IMR-90 (cell line): ENCODE data around the gene ZSCAN10. TPM values are rescaled to one million over a fixed set of nuclear protein-coding genes. Genes with fewer than 3 reads are reported as not detected.
"Not testable (repeated sequence)": the region's sequence is repeated elsewhere in the genome, so short reads cannot be mapped to it uniquely, and the experiment has no call there.

Experiments
- ATAC-seq: fragments of 200-7000 bp; cut with Tn5 transposase; 2 replicates; pipeline ENCODE4 v1.9.1; 2020; ENCODE audit warnings: low read depth, mild to moderate bottlenecking, moderate library complexity
- BruUV-seq: library from RNA; stranded (reverse); fragments of 400-500 nt; replicated peaks from 2 replicates; lab custom pipeline; 2021; lab: Mats Ljungman, UMichigan
- CTCF ChIA-PET: fragments of 300-600 bp; formaldehyde crosslinking; extraction: SDS; loops from one replicate; lab custom pipeline; 2021; ENCODE audit warnings: antibody characterized with exemption; lab: Yijun Ruan, JAX
- POLR2A ChIA-PET: fragments of 300-600 bp; sonication (Branson Sonifier 250); formaldehyde crosslinking; loops from one replicate; lab custom pipeline; 2022; ENCODE audit warnings: antibody characterized with exemption; ENCODE audit not compliant: unreplicated experiment; lab: Charles Lee
- DNase-seq: peaks from one replicate; pipeline ENCODE4 v3.0.0; 2013
- H2AFZ ChIP-seq: replicated peaks from 2 replicates; pipeline ENCODE3; 2013; ENCODE audit warnings: low read length, mild to moderate bottlenecking; ENCODE audit not compliant: poor library complexity
- H2AK5ac ChIP-seq: 2 replicates; pipeline ENCODE4 v1.6.1; 2013; ENCODE audit warnings: low read depth, low read length, inconsistent platforms
- H2AK9ac ChIP-seq: replicated peaks from 2 replicates; pipeline ENCODE3; 2013; ENCODE audit warnings: mild to moderate bottlenecking, low read depth, low read length, moderate library complexity; ENCODE audit not compliant: poor library complexity
- H2BK120ac ChIP-seq: 2 replicates; pipeline ENCODE4 v1.6.1; 2013; ENCODE audit warnings: low read depth, low read length, inconsistent platforms
- H2BK15ac ChIP-seq: 3 replicates; pipeline ENCODE4 v1.6.1; 2013; ENCODE audit warnings: low read depth, low read length, inconsistent platforms
- H2BK20ac ChIP-seq: 2 replicates; pipeline ENCODE4 v1.6.1; 2013; ENCODE audit warnings: low read depth, mild to moderate bottlenecking, inconsistent platforms, low read length, moderate library complexity
- H2BK5ac ChIP-seq: 2 replicates; pipeline ENCODE4 v1.6.1; 2013; ENCODE audit warnings: mild to moderate bottlenecking, low read depth, low read length, inconsistent platforms; ENCODE audit not compliant: poor library complexity, severe bottlenecking
- H3K14ac ChIP-seq: replicated peaks from 2 replicates; pipeline ENCODE4 v1.6.1; 2013; ENCODE audit warnings: low read depth, low read length, inconsistent platforms
- H3K18ac ChIP-seq: 2 replicates; pipeline ENCODE4 v1.6.1; 2013; ENCODE audit warnings: low read depth, low read length, control low read depth
- H3K23ac ChIP-seq: 2 replicates; pipeline ENCODE4 v1.6.1; 2013; ENCODE audit warnings: low read depth, low read length, inconsistent platforms
- H3K27ac ChIP-seq: 2 replicates; pipeline ENCODE4 v1.5.1; 2013; ENCODE audit warnings: mild to moderate bottlenecking, control low read depth, low read length; ENCODE audit not compliant: insufficient read depth
- H3K27me3 ChIP-seq: 2 replicates; pipeline ENCODE4 v1.6.1; 2013; ENCODE audit warnings: low read length; ENCODE audit not compliant: control insufficient read depth, insufficient read depth
- H3K36me3 ChIP-seq: 2 replicates; pipeline ENCODE4 v1.6.1; 2013; ENCODE audit warnings: low read length, mixed read lengths; ENCODE audit not compliant: control insufficient read depth, insufficient read depth
- H3K4ac ChIP-seq: 2 replicates; pipeline ENCODE4 v1.6.1; 2013; ENCODE audit warnings: low read depth, low read length, inconsistent platforms
- H3K4me1 ChIP-seq: 2 replicates; pipeline ENCODE4 v1.6.1; 2013; ENCODE audit warnings: low read length, mixed read lengths; ENCODE audit not compliant: control insufficient read depth, insufficient read depth
- H3K4me2 ChIP-seq: 2 replicates; pipeline ENCODE4 v1.6.1; 2013; ENCODE audit warnings: low read depth, mild to moderate bottlenecking, control low read depth, low read length, moderate library complexity
- H3K4me3 ChIP-seq: 2 replicates; pipeline ENCODE4 v1.5.1; 2013; ENCODE audit warnings: low read depth, mild to moderate bottlenecking, control low read depth, low read length, moderate library complexity; ENCODE audit not compliant: insufficient read depth
- H3K56ac ChIP-seq: 2 replicates; pipeline ENCODE4 v1.6.1; 2013; ENCODE audit warnings: low read length, inconsistent platforms; ENCODE audit not compliant: insufficient read depth; ENCODE audit errors: extremely low read depth
- H3K79me1 ChIP-seq, 2 experiments: 2 replicates each; pipeline ENCODE4 v1.6.1; 2013; ENCODE audit warnings: low read length in 2 of 2, inconsistent platforms in 1 of 2, low read depth in 1 of 2
- H3K9ac ChIP-seq: 2 replicates; pipeline ENCODE4 v1.6.1; 2013; ENCODE audit warnings: low read depth, low read length, control low read depth
- H3K9me1 ChIP-seq: 2 replicates; pipeline ENCODE4 v1.6.1; 2013; ENCODE audit warnings: low read length, inconsistent platforms; ENCODE audit not compliant: insufficient read depth
- H3K9me3 ChIP-seq: 2 replicates; pipeline ENCODE4 v1.6.1; 2013; ENCODE audit warnings: low read length; ENCODE audit not compliant: control insufficient read depth, insufficient read depth
- H4K20me1 ChIP-seq: 2 replicates; pipeline ENCODE4 v1.6.1; 2013; ENCODE audit warnings: low read length, inconsistent platforms; ENCODE audit not compliant: insufficient read depth
- H4K5ac ChIP-seq: 2 replicates; pipeline ENCODE4 v1.6.1; 2013; ENCODE audit warnings: mild to moderate bottlenecking, low read depth, low read length, control low read depth
- H4K8ac ChIP-seq, 2 experiments: 2 replicates each; pipeline ENCODE4 v1.6.1; 2013; ENCODE audit warnings: low read depth in 2 of 2, low read length in 2 of 2, control low read depth in 1 of 2, inconsistent platforms in 1 of 2
- H4K91ac ChIP-seq: 2 replicates; pipeline ENCODE4 v1.6.1; 2013; ENCODE audit warnings: low read depth, low read length, inconsistent platforms; ENCODE audit not compliant: insufficient read depth
- WGBS, 2 experiments: methylation state at CpG; one replicate each; pipeline versions ENCODE4 v1.1.5 to v1.1.7; 2013; ENCODE audit warnings: missing lambda C conversion rate in 2 of 2; ENCODE audit not compliant: insufficient read length in 1 of 2; ENCODE audit errors: extremely low coverage in 2 of 2; 5-methylcytosine and 5-hydroxymethylcytosine counted together
- dilution Hi-C: fragments of 300-500 bp; cut with HindIII; formaldehyde crosslinking; loops from one replicate; pipeline ENCODE4 v1.14.3; 2018; ENCODE audit warnings: low sequenced_read_pairs; ENCODE audit not compliant: unreplicated experiment
- in situ Hi-C: fragments of 300-500 bp; cut with MboI; formaldehyde crosslinking; loops from 3 replicates; pipeline ENCODE4 v1.14.3; 2019; ENCODE audit warnings: low sequenced_read_pairs, inconsistent platforms, mixed read lengths
- intact Hi-C: fragments of 100-400 bp; cut with micrococcal nuclease; formaldehyde crosslinking; loops from 2 replicates; pipeline ENCODE4 v1.10.0; 2022
- polyA plus RNA-seq, 3 experiments: library from polyadenylated mRNA; depleted of rRNA; stranded (reverse); fragments of >200 nt; gene quantifications; 2 replicates each; pipeline ENCODE4 v1.2.3, GENCODE V29; 2012; ENCODE audit warnings: low replicate concordance in 1 of 3
- total RNA-seq: library from RNA; depleted of rRNA; stranded (reverse); fragments of >200 nt; gene quantifications from 2 replicates; pipeline ENCODE4 v1.2.3, GENCODE V29; 2012
- TF ChIP-seq, protein P1 (sequence below): fragments of 150-350 bp; IDR thresholded peaks from 2 replicates; pipeline ENCODE4 v1.6.1; 2016; ENCODE audit warnings: low read depth, mild to moderate bottlenecking, low read length, moderate library complexity, borderline replicate concordance

ZSCAN10 gene
- total and polyA plus RNA-seq, 2 of the 4 experiments (the other 2 are of a cell fraction): not detected

DNA sequence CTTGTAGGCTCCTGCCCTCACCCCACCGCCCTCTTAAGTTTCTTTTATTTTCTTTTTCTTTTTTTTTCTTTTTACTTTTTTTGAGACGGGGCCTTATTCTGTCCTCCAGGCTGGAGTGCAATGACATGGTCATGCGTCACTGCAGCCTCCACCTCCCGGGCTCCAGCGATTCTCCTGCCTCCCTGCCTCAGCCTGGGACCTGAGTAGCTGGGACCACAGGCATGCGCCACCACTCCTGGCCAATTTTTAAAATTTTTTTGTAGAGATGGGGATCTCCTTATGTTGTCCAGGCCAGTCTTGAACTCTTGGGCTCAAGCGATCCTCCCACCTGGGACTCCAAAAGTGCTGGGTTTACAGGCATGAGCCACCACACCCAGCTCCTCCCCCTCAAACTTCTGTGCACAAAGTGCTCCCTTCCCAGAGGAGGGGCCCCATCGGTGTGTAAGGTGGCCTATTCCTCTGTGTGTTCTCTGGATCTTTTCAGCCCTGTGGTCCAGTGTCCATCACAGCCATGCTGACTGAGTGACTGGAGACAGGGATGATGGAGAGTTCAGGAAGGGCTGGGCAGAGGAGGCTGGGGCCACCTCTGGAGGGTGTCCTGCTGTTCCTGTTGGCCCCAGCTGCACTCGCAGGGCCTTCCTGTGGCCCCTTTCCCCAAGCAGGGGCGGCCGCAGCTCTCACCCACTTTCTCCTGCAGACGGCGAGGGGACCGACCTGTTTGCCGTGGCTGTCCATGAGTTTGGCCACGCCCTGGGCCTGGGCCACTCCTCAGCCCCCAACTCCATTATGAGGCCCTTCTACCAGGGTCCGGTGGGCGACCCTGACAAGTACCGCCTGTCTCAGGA lies 42.5 kb downstream of the ZSCAN10 start (continued):
- TF ChIP-seq, protein P1, sequence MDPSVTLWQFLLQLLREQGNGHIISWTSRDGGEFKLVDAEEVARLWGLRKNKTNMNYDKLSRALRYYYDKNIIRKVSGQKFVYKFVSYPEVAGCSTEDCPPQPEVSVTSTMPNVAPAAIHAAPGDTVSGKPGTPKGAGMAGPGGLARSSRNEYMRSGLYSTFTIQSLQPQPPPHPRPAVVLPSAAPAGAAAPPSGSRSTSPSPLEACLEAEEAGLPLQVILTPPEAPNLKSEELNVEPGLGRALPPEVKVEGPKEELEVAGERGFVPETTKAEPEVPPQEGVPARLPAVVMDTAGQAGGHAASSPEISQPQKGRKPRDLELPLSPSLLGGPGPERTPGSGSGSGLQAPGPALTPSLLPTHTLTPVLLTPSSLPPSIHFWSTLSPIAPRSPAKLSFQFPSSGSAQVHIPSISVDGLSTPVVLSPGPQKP: no peak

DNA sequence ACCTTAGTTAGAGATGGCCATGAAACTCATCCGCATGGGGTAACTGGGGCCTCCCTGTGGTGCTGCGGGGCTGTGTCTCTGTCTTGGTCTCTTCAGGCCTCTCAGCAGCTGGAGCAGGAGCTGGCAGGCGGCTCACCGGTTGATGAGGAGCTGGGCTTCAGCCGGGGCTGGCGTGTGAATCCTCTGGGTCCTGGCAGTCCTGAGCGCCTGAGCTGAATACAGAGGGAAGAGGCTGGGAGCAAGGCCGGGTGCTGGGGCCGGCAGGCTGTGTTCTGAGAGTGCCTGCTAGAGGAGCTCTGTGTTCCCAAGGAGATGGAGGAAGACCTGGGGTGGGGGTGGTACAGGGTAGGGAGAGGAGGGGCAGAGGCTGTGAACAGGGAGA lies 43.4 kb downstream of the ZSCAN10 start:
- H3K9me1 ChIP-seq, CTCF ChIA-PET, H2AK9ac ChIP-seq, H3K56ac ChIP-seq, ATAC-seq, H3K27ac ChIP-seq, in situ Hi-C loops, H4K5ac ChIP-seq, H2BK5ac ChIP-seq, POLR2A ChIA-PET, H4K91ac ChIP-seq, BruUV-seq, H3K4ac ChIP-seq, H2BK20ac ChIP-seq, H2AFZ ChIP-seq, DNase-seq, H4K20me1 ChIP-seq, H2AK5ac ChIP-seq, H4K8ac ChIP-seq, H3K27me3 ChIP-seq, intact Hi-C loops, H3K4me2 ChIP-seq, dilution Hi-C loops, H2BK120ac ChIP-seq, H3K4me3 ChIP-seq, H3K23ac ChIP-seq, H2BK15ac ChIP-seq, H3K14ac ChIP-seq, H3K4me1 ChIP-seq, H3K36me3 ChIP-seq, H3K9ac ChIP-seq, H3K18ac ChIP-seq, H3K9me3 ChIP-seq: not testable (repeated sequence)
- 40% methylated on average over 1 of the region's 9 CpGs; no CpG with 5 or more reads in 1 of the 2 experiments for WGBS, 2 experiments
- peaks cover 0 to 16% of the 10 kb centered on the region in 2 experiments; a peak in 1 of 4 replicates for H3K79me1 ChIP-seq
